HG02981 (cell line): ENCODE measurements around the gene DR1.

ENCODE experiments used
- ATAC-seq: cut with Tn5 transposase; IDR thresholded peaks from one replicate; pipeline ENCODE4 v1.9.1; 2021; ENCODE audit warnings: mild to moderate bottlenecking, moderate library complexity; ENCODE audit not compliant: unreplicated experiment

DR1 gene

GRCh38 chr1:93345633-93346420 is at the start of gene DR1:
Gene DR1 (plus strand): TSS chr1:93345907. CDS start chr1:93346646, 739 bp downstream.
- peak; percentile 76 for ATAC-seq

GRCh38 chr1:93296555-93297154 is 49.1 kb upstream of the DR1 start:
- ATAC-seq: no peak

- ATAC-seq: no peak
These were observed 44.6 kb upstream of the DR1 start for GRCh38 chr1:93301131-93301530.

- ATAC-seq: no peak
These were observed 43.6 kb upstream of the DR1 start for GRCh38 chr1:93302078-93302477.

- ATAC-seq: peak; percentile 50
These were observed 41.0 kb upstream of the DR1 start for GRCh38 chr1:93304716-93305138.

GRCh38 chr1:93306920-93307319 is 38.8 kb upstream of the DR1 start:
- ATAC-seq: no peak

- ATAC-seq: no peak
These were observed 32.7 kb upstream of the DR1 start for GRCh38 chr1:93313026-93313425.

GRCh38 chr1:93317207-93317606 is 28.5 kb upstream of the DR1 start:
- ATAC-seq: no peak

GRCh38 chr1:93317943-93318342 is 27.8 kb upstream of the DR1 start:
- ATAC-seq: no peak

GRCh38 chr1:93321720-93322119 is 24.0 kb upstream of the DR1 start:
- no peak for ATAC-seq

GRCh38 chr1:93322349-93322748 is 23.4 kb upstream of the DR1 start:
- ATAC-seq: no peak

GRCh38 chr1:93323185-93323820 is 22.4 kb upstream of the DR1 start:
- no peak for ATAC-seq

GRCh38 chr1:93324486-93325464 is 20.9 kb upstream of the DR1 start:
- no peak for ATAC-seq

- ATAC-seq: peak; percentile 45
These were observed 16.6 kb upstream of the DR1 start for GRCh38 chr1:93328809-93329760.

GRCh38 chr1:93330196-93330595 is 15.5 kb upstream of the DR1 start:
- no peak for ATAC-seq

- ATAC-seq: no peak
These were observed 15.1 kb upstream of the DR1 start for GRCh38 chr1:93330617-93331016.

GRCh38 chr1:93331412-93331811 is 14.3 kb upstream of the DR1 start:
- no peak for ATAC-seq

GRCh38 chr1:93332368-93332767 is 13.3 kb upstream of the DR1 start:
- ATAC-seq: no peak

- ATAC-seq: no peak
These were observed 7.1 kb upstream of the DR1 start for GRCh38 chr1:93338387-93339146.
